ENCODE results near the gene VSTM2L.

VSTM2L gene

DNA sequence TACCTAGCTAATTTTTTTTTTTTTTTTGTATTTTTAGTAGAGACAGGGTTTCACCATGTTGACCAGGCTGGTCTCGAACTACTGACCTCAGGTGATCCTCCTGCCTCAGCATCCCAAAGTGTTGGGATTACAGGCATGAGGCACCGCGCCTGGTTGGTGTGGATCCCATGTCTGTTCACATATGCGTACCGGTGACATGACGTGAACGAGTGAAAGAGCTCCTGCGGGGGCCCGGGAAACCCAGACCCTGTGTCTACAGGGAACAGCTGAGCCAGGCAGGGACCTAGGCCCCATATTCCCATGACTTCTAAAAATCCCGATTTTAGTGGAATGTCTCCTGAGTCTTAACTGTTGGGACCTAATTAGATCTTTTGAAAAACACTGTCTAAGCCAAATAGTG is 33.1 kb downstream of the VSTM2L start:
- in situ Hi-C loops (cut with MboI; ENCODE audit: low sequenced_read_pairs), result no loop called here

GRCh38 chr20:37936451-37936850 is 33.5 kb downstream of the VSTM2L start:
- in situ Hi-C loops (cut with MboI; ENCODE audit: low sequenced_read_pairs), result no loop called here

- in situ Hi-C loops (cut with MboI; ENCODE audit: low sequenced_read_pairs), result no loop called here
Measured at GRCh38 chr20:37937686-37938085, 34.8 kb downstream of the VSTM2L start.

DNA sequence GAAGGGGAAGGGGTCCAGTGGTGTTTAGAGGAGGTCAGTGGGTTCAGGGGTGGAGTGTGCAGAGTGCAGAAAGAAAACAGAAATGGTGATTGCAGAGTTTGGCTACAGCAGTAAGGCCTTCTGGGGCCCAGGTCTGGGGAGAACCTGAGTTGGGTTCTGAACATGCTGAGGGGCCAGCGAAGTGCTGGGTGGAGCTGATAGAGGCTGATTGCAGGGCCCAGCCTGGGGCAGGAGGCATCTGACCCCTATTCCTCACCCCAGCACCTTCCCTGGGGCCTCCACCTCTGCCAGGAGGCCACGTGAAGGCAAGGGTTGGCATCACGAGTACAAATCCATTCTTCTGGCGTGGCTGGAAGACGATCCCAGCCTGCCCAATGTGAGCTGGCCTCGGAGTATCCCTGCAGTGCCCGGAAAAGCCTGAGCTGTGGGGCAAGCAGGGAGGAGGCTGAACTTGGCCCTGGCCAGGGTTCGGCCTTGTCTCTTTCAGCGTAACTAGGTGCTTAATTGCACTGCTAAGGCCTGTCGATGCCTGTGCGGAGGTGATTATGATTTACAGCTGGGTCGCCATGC is 35.3 kb downstream of the VSTM2L start:
- in situ Hi-C loops (cut with MboI; ENCODE audit: low sequenced_read_pairs), result no loop called here

GRCh38 chr20:37938954-37939353 is 36.0 kb downstream of the VSTM2L start:
- in situ Hi-C loops (cut with MboI; ENCODE audit: low sequenced_read_pairs), result no loop called here

GRCh38 chr20:37939701-37940560 is 37.0 kb downstream of the VSTM2L start:
- in situ Hi-C loops (cut with MboI; ENCODE audit: low sequenced_read_pairs), result no loop called here

DNA sequence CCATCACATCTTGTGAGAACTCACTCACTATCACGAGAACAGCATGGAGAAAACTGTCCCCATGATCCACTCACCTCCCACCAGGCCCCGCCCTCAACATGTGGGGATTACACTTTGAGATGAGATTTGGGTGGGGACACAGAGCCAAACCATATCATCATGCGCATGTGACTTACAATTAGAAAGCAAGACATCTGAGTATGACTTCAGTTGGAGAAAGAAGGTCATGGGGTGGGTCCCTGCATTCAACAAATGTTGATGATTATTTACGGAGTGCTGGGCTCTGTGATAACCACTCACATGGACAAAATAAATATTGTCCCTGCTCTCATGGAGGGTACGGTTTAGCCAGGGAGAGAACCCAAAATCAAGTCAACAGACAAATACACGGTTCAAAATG is 37.9 kb downstream of the VSTM2L start:
- in situ Hi-C loops (cut with MboI; ENCODE audit: low sequenced_read_pairs), result no loop called here

DNA sequence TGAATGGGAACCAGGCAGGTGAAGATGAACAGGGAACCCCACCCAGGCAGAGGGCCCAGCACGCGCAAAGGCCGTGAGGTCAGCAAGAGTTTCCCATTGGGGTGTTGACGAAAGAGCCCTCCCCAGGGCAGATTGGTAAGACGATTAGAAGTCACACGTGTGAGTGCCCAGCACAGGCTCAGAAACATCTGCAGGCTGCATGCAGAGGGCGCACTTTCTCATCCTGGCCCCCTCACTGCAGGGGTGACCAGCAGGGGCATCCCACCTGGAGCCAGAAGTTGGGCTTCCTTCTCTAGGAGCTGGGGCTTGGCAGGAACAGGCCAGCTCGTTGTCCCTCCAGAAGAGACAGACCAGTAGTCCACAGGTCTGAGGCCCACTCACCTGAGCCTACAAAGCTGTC is 38.4 kb downstream of the VSTM2L start:
- in situ Hi-C loops (cut with MboI; ENCODE audit: low sequenced_read_pairs), result no loop called here

DNA sequence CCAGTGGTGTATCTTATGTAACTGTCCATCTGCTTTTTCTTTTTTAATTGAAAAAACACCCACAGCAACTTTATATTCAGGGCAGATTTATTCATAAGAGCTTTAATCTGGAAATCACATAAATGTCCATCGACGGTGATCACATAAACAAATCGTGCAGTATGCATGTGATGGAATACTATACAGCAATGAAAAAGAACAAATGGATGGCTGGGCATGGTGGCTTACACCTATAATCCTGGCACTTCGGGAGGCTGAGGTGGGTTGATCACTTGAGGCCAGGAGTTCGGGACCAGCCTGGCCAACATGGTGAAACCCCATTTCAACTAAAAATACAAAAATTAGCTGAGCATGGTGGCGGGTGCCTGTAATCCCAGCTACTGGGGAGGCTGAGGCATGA is 39.1 kb downstream of the VSTM2L start:
- in situ Hi-C loops (cut with MboI; ENCODE audit: low sequenced_read_pairs), result no loop called here

DNA sequence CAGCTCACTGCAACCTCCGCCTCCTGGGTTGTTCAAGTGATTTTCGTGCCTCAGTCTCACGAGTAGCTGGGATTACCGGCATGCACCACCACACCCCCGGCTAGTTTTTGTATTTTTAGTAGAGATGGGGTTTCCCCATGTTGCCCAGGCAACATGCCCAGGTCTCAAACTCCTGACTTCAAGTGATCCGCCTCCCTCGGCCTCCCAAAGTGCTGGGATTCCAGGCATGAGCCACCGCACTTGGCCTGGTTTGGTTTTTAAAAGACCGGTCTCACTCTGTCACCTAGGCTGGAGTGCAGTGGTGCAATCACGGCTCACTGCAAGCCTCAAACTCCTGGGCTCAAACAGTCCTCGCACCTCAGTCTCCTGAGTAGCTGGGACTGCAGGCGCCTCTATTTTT is 40.1 kb downstream of the VSTM2L start:
- in situ Hi-C loops (cut with MboI; ENCODE audit: low sequenced_read_pairs), result no loop called here

DNA sequence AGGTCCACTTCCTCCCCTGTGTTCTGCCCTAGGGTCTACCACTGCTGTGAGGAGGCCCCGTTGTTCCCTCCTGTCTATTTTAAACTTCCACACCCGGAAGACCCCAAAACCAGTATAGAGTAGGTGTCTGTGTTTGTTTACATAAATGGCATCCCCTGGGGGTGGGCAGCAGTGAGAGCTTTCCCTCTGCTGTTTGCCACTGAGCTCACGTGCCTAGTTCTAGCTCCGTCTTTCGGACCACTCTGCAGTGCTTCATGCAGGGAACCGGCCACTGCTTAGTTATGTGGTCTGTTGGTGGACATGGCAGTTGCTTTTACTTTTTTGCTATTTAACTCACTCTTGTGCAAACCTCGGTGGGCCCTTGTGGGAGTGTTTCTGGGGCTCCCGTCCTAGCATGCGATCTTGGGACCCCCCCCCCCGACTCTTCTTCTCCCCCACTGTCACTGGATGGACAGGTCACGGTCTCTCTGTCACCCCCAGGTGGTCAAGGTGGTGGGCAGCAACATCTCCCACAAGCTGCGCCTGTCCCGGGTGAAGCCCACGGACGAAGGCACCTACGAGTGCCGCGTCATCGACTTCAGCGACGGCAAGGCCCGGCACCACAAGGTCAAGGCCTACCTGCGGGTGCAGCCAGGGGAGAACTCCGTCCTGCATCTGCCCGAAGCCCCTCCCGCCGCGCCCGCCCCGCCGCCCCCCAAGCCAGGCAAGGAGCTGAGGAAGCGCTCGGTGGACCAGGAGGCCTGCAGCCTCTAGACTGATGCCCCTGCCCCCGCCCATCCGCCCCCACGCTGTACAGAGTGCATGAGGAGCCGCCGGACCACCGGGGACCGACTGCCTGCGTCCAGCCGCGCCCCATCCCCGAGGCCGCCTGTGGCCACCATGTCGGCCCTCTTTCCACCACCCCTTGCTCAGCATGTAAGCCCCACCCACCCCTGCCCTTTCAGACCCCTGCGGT is 40.9 kb downstream of the VSTM2L start:
- in situ Hi-C loops (cut with MboI; ENCODE audit: low sequenced_read_pairs), result no loop called here

DNA sequence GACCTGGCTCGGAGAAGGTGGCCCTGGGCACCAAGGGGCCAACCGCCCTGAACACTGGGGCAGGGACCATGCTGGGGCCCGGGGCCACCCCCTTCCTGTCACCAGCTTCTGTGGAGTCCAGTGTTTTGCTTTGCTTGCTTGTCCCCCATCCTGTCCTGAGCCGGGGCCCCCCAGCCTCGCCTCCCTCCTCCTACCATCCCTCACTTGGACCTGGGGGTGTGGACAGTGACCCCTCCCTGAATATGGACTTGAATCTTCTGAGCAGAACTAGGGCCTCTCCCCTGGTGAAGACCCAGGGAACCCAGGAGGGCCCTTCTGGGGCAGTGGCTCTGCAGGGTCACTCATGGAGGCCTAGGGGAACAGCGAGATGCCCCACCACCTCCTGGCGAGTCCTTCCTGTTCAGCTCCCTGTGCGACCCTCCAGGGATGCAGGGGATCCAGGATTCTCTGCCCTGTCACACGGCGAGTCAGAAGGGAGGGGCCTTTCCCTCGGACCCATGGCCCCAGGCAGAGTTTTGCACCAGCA is 41.6 kb downstream of the VSTM2L start:
- in situ Hi-C loops (cut with MboI; ENCODE audit: low sequenced_read_pairs), result no loop called here

- in situ Hi-C loops (cut with MboI; ENCODE audit: low sequenced_read_pairs), result no loop called here
Measured at GRCh38 chr20:37945091-37945547, 42.2 kb downstream of the VSTM2L start.

DNA sequence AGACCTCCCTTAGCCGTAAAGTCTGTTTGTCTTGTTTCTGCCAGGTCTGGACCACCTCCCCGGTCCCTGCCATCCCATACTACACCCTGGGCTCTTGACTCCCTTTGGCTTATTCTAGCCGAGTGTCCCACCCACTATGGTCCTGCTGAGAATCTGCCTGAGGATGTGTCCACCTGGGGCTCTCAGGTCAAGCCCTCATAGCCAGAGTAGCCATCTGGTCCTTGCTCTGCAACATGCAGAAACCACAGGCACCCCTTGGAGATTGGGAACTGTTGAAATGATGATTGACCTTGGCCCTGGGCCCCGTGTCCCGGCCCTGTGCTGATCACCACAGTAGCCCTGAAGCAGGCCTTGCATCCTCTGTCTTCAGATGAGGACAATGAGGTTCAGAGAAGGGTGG is 44.0 kb downstream of the VSTM2L start:
- in situ Hi-C loops (cut with MboI; ENCODE audit: low sequenced_read_pairs), result no loop called here

DNA sequence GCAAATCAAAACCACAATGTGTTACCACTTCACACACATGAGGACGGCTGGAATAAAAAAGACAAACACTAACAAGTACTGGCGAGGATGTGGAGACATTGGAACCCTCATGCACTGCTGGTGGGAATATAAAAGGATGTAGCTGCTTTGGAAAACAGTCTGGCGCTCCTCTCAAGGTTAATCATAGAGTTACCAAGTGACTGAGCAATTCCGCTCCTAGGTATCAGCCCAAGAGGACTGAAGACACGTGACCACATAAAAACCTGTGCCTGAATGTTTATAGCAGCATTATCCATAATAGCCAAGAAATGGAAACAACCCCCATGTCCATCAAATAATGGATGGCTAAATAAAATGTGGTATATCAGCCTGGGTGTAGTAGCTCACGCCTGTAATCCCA is 45.0 kb downstream of the VSTM2L start:
- in situ Hi-C loops (cut with MboI; ENCODE audit: low sequenced_read_pairs), result no loop called here

DNA sequence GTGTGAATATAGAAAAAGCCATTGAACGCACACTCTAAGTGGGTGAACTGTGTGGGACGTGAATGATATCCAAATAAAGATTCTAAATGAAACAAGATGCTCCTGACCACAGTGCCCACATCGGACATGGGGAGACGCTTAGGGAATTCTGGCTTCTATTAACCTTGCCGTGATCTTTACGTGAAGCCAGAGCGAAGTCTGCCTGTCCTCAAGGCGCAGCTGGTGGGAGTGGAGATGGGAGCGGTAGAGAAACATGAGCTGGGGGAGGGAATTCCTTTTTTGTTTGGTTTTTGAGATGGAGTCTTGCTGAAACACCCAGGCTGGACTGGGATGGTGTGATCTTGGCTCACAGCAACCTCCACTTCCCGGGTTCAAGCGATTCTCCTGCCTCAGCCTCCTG is 46.0 kb downstream of the VSTM2L start:
- in situ Hi-C loops (cut with MboI; ENCODE audit: low sequenced_read_pairs), result no loop called here

DNA sequence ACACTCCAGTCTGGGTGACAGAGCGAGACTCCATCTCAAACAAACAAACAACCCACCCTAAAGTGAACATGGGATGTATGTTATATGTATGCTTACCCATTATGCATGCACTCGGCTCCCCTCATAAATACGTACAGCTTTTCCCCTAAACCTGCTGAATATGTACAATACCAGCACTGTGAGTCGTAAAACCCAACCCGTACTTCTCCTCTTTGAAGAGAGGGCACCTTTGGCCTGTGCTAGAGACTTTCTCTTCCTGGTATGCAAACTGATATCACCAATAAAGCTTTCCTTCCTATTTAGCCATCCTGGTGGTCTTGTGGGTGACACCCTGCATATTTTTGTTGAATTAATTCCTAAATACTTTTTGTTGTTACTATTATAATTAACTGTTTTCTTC is 51.3 kb downstream of the VSTM2L start:
- in situ Hi-C loops (cut with MboI; ENCODE audit: low sequenced_read_pairs), result no loop called here

DNA sequence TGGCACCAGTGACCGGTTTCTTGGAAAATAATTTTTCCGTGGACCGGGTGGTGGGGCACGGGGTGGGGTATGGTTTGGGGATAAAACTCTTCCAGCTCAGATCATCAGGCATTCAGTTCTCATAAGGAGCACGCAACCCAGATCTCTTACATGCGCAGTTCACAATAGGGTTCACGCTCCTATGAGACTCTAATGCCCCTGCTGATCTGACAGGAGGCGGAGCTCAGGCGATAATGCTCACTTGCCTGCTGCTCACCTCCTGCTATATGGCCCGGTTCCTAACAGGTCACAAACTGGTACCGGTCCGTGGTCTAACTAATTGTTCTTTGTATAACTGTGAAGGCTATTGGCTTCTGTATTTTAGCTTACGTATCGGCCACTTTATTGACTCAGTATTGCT is 51.7 kb downstream of the VSTM2L start:
- in situ Hi-C loops (cut with MboI; ENCODE audit: low sequenced_read_pairs), result no loop called here

- in situ Hi-C loops (cut with MboI; ENCODE audit: low sequenced_read_pairs), result no loop called here
Measured at GRCh38 chr20:37955511-37955910, 52.6 kb downstream of the VSTM2L start.

DNA sequence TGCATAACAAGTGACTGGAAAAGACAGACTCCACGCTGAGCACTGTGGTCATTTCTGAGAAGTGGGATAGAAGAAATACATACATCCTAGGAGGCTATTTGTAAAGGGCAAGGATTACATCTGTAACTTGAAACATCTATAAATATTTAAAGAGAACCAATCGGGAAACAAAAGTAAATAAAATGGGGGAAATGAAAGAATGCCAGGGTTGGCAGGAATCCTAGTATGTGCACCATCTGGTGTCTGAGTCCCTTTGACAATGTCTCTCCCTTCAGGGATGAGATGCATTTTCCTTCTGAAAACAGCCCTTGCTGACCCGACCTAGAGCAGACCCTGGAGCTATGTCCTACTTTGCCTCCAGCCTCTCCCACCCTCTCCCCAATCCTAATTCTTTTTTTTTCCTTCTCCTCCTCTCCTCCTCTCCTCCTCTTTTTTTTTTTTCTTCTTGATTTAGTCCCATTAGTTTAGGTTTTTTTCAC is 53.2 kb downstream of the VSTM2L start:
- in situ Hi-C loops (cut with MboI; ENCODE audit: low sequenced_read_pairs), result no loop called here

Data from hTERT RPE-1 (cell line).